Activated T-cell treated with anti-CD3 and anti-CD28 coated beads, Interleukin-2, amount 50 U/mL, for 24 hours (primary cell): ENCODE data around the gene PLXDC2.

ENCODE experiments used
- DNase-seq: peaks from one replicate; pipeline ENCODE4 v3.0.0-alpha.2; 2020
- H3K27ac Mint-ChIP-seq: 2 replicates; pipeline ENCODE4 v1.8.0; 2020; ENCODE audit warnings: mild to moderate bottlenecking, mixed read lengths
- H3K27me3 Mint-ChIP-seq: 2 replicates; pipeline ENCODE4 v1.8.0; 2020; ENCODE audit warnings: mixed read lengths
- H3K36me3 Mint-ChIP-seq: 2 replicates; pipeline ENCODE4 v1.8.0; 2020; ENCODE audit warnings: low read depth, mixed read lengths
- H3K4me1 Mint-ChIP-seq: 2 replicates; pipeline ENCODE4 v1.8.0; 2020; ENCODE audit warnings: low read depth, mixed read lengths
- H3K4me3 Mint-ChIP-seq: 2 replicates; pipeline ENCODE4 v1.8.0; 2020; ENCODE audit warnings: mild to moderate bottlenecking, moderate library complexity, mixed read lengths
- H3K9me3 Mint-ChIP-seq: 2 replicates; pipeline ENCODE4 v1.8.0; 2020; ENCODE audit warnings: mixed read lengths

Gene PLXDC2

DNA sequence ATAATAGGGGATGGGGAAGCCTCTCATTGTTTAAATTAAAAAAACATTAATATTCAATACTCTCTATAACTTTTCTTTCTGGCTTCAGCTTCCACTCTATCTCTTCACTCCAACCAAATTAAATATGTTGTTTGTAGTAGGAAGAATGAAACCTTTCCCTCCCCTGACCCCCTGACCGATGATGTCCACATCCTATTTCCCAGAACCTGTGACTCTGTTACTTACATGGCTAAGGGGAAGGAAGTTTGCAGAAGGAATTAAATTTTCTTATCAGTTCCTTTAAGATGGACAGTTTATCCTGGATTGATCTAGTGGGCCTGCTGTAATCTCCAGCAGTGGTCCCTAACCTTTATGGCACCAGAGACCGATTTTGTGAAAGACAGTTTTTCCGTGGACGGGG is 130.0 kb downstream of the PLXDC2 start:
- Mint-ChIP-seq H3K4me3 (no peak overlapping the region), H3K36me3 (no peaks in the 10 kb centered on the region), H3K4me1 (no peaks in the 10 kb centered on the region), H3K27me3 (no peaks in the 10 kb centered on the region), H3K27ac (no peak overlapping the region), H3K9me3 (peaks cover 10% of the 10 kb centered on the region)
- no peak for DNase-seq

DNA sequence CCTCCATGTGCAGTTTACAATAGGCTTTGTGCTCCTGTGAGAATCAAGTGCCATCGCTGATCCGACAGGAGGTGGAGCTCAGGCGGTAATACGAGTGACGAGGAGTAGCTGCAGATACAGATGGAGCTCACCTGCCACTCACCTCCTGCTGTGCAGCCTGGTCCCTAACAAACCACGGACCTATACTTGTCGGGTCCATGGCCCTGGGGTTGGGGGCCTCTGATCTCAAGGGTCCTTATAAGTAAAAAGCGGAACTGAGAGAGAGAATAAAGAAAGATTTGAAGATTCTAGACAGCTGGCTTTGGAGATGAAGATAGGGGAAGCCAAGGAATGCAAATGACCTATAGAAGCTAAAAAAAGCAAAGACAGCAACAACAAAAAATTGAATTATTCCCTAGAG is 130.6 kb downstream of the PLXDC2 start:
- DNase-seq, result no peak
- no peaks in the 10 kb centered on the region for H3K36me3 Mint-ChIP-seq
- H3K27ac Mint-ChIP-seq, result no peak overlapping the region
- H3K4me1 Mint-ChIP-seq, result no peaks in the 10 kb centered on the region
- H3K4me3 Mint-ChIP-seq, result no peak overlapping the region
- H3K9me3 Mint-ChIP-seq, result peaks cover 15% of the 10 kb centered on the region
- no peaks in the 10 kb centered on the region for H3K27me3 Mint-ChIP-seq

DNA sequence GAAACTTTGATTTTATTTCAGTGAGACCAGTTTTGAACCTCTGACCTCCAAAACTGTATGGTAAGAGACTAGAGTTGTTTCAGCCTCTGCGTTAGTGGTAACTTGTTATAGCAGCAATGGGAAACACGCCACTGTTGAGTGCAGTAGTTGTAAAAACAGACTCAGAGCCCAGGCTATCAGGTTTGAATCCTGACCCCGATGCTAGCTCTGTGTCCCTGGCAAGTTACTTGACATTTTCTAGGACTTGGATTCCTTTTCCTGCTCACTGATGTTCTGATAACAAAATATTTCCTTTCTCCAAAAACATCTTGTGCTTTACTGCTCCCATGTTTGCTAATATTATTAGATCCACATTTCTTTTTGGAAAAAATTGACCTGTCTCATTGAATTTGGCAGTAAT is 131.0 kb downstream of the PLXDC2 start:
- H3K27me3 Mint-ChIP-seq, result no peaks in the 10 kb centered on the region

GRCh38 chr10:19947656-19948055 is 131.4 kb downstream of the PLXDC2 start:
- Mint-ChIP-seq H3K27me3 (no peaks in the 10 kb centered on the region), H3K27ac (no peak overlapping the region), H3K4me3 (no peak overlapping the region), H3K9me3 (peaks cover 15% of the 10 kb centered on the region), H3K36me3 (no peaks in the 10 kb centered on the region), H3K4me1 (no peaks in the 10 kb centered on the region)
- no peak for DNase-seq

More for the DNA sequence above, 131.0 kb downstream of the PLXDC2 start:
- no peak overlapping the region for H3K4me3 Mint-ChIP-seq
- no peak for DNase-seq
- no peak overlapping the region for H3K27ac Mint-ChIP-seq
- no peaks in the 10 kb centered on the region for H3K36me3 Mint-ChIP-seq
- no peaks in the 10 kb centered on the region for H3K4me1 Mint-ChIP-seq
- H3K9me3 Mint-ChIP-seq, result peaks cover 15% of the 10 kb centered on the region

DNA sequence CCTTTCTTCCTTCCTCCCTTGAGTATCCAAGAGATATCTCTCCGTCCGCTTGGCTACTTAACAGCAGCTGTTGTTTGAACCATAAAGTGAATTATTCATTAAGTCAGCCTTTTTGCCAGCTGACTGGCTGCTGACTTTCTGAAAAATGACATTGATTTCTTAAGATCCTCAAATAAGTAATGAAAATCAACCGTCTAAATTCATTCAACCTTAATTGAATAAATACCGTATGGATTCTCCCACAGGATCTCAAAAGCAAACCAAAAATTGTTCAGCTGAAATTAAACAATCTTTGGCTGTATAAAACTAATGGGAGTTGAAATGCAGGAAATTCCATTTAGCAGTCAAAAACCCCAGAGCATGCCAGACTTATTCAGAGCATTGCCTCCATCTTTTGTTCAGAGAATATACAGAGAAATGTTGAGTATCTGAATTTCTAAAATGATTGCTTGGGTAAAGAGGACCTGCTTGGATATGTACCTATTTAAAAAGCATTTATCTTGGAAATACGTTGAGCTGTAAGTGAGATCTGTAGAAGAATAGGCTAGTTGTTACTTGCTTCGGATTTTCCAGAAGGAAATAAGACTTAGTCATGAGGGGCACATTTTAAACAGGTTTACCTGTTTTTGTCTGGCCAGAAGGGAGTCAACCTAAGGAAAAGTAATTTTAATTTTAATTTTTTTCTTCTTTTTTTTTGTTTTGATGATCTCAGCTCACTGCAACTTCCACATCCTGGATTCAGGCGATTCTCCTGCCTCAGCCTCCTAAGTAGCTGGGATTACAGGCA is 136.2 kb downstream of the PLXDC2 start:
- Mint-ChIP-seq H3K27me3 (no peaks in the 10 kb centered on the region), H3K27ac (no peak overlapping the region), H3K4me3 (no peak overlapping the region), H3K36me3 (no peaks in the 10 kb centered on the region), H3K9me3 (peaks cover 15% of the 10 kb centered on the region), H3K4me1 (no peaks in the 10 kb centered on the region)
- no peak for DNase-seq

GRCh38 chr10:19954601-19955000 is 138.4 kb downstream of the PLXDC2 start:
- Mint-ChIP-seq H3K36me3 (no peaks in the 10 kb centered on the region), H3K4me1 (no peaks in the 10 kb centered on the region), H3K9me3 (peaks cover 12% of the 10 kb centered on the region), H3K27me3 (no peaks in the 10 kb centered on the region), H3K4me3 (no peak overlapping the region), H3K27ac (no peak overlapping the region)
- DNase-seq, result no peak

GRCh38 chr10:19956516-19957032 is 140.3 kb downstream of the PLXDC2 start:
- no peak overlapping the region for H3K4me3 Mint-ChIP-seq
- no peak overlapping the region for H3K27ac Mint-ChIP-seq
- H3K4me1 Mint-ChIP-seq, result no peaks in the 10 kb centered on the region
- no peaks in the 10 kb centered on the region for H3K36me3 Mint-ChIP-seq
- peaks cover 2% of the 10 kb centered on the region for H3K9me3 Mint-ChIP-seq
- DNase-seq, result no peak
- H3K27me3 Mint-ChIP-seq, result no peaks in the 10 kb centered on the region

- no peak overlapping the region for H3K4me3 Mint-ChIP-seq
- H3K4me1 Mint-ChIP-seq, result no peaks in the 10 kb centered on the region
- no peaks in the 10 kb centered on the region for H3K27me3 Mint-ChIP-seq
- DNase-seq, result no peak
- no peaks in the 10 kb centered on the region for H3K36me3 Mint-ChIP-seq
- H3K9me3 Mint-ChIP-seq, result no peaks in the 10 kb centered on the region
- H3K27ac Mint-ChIP-seq, result no peak overlapping the region
These were observed 142.6 kb downstream of the PLXDC2 start for GRCh38 chr10:19958787-19959186.

GRCh38 chr10:19961076-19962053 is 145.1 kb downstream of the PLXDC2 start:
- Mint-ChIP-seq H3K27ac (no peak overlapping the region), H3K4me3 (no peak overlapping the region), H3K4me1 (no peaks in the 10 kb centered on the region), H3K36me3 (no peaks in the 10 kb centered on the region), H3K9me3 (no peaks in the 10 kb centered on the region), H3K27me3 (no peaks in the 10 kb centered on the region)
- no peak for DNase-seq

GRCh38 chr10:19964625-19965024 is 148.4 kb downstream of the PLXDC2 start:
- Mint-ChIP-seq H3K36me3 (no peaks in the 10 kb centered on the region), H3K4me3 (no peak overlapping the region), H3K27ac (no peak overlapping the region), H3K9me3 (no peaks in the 10 kb centered on the region), H3K4me1 (no peaks in the 10 kb centered on the region), H3K27me3 (no peaks in the 10 kb centered on the region)
- no peak for DNase-seq

DNA sequence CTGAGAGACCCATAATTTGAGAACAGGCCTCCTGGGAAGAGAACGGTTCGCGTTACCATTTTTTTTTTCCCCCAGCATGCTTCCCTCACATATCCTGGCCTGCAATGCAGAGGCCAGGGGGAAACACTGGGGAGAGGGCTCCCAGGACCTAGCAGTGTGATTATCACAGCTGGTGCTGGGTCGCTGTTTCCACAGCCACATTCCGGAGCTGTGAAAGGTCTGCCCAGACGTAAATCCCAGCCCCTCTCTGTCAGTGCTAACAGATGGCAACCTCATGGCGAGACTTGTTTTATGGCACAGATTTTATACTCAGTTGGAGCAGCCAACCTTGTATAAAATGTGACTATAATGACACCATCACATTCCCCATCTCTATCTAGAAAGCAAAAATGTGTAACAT is 150.5 kb downstream of the PLXDC2 start:
- Mint-ChIP-seq H3K9me3 (no peaks in the 10 kb centered on the region), H3K36me3 (no peaks in the 10 kb centered on the region), H3K4me1 (no peaks in the 10 kb centered on the region), H3K27me3 (no peaks in the 10 kb centered on the region), H3K4me3 (no peak overlapping the region), H3K27ac (no peak overlapping the region)
- DNase-seq, result no peak

DNA sequence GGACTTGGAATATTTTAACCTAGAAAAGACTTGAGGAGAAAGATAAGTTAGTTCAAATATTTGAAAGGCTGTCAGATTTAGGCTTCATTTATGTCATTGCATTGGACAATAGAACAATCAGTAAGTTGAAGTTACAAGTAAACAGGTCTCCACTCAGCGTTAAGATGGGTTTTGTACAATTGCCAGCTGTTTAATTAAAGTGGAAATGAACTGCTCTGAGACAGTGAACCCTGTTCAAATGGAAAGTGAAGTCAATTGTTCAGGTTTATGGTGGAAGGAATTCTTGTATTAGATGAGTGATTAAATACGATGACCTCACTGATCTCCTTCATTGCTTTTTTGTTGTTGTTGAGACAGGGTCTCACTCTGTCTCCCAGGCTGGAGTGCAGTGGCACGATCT is 151.7 kb downstream of the PLXDC2 start:
- H3K4me1 Mint-ChIP-seq, result no peaks in the 10 kb centered on the region
- no peak overlapping the region for H3K4me3 Mint-ChIP-seq
- H3K27me3 Mint-ChIP-seq, result no peaks in the 10 kb centered on the region
- no peak for DNase-seq
- no peaks in the 10 kb centered on the region for H3K9me3 Mint-ChIP-seq
- no peak overlapping the region for H3K27ac Mint-ChIP-seq
- no peaks in the 10 kb centered on the region for H3K36me3 Mint-ChIP-seq

GRCh38 chr10:19968745-19969144 is 152.5 kb downstream of the PLXDC2 start:
- H3K27me3 Mint-ChIP-seq, result no peaks in the 10 kb centered on the region
- no peak overlapping the region for H3K4me3 Mint-ChIP-seq
- no peak overlapping the region for H3K27ac Mint-ChIP-seq
- H3K4me1 Mint-ChIP-seq, result no peaks in the 10 kb centered on the region
- no peak for DNase-seq
- no peaks in the 10 kb centered on the region for H3K9me3 Mint-ChIP-seq
- H3K36me3 Mint-ChIP-seq, result no peaks in the 10 kb centered on the region

DNA sequence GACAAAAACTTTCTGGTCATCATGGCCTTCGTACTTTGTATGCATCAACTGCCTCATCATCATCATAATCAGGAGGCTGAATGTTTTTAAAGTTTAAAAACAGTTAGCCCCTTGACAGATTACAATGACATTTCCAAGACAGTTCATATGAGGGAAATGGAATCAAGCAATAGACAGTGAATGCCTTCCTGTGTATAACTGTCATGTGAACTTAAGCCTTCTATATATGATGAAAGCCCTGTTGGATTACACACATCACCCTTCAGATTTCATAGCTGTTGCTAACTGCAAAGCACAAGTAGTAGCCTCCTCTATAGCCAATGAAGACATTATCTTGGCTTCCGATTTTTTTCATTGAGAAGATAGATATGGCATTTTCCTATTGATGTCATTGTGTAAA is 154.0 kb downstream of the PLXDC2 start:
- Mint-ChIP-seq H3K27me3 (no peaks in the 10 kb centered on the region), H3K9me3 (no peaks in the 10 kb centered on the region), H3K4me3 (no peak overlapping the region), H3K4me1 (no peaks in the 10 kb centered on the region), H3K36me3 (no peaks in the 10 kb centered on the region), H3K27ac (no peak overlapping the region)
- no peak for DNase-seq

DNA sequence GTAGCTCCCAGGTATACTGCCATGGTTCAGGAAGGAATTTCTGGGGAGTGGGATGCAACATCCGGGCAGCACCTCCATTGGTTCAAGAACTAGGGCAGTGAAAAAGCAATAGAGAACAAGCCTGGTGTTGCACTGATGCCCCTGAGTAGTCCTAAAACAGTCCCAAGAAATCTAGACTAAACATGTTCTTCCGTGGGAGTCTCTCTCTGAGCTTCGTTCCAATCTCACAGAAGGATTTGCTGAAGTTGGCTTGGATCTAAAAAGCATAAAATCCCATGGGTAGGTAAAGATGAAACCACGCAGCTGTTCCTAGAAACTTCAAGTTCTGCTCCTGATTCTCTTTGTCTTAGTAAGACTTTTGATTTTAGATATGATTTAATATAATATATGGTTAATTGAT is 154.5 kb downstream of the PLXDC2 start:
- Mint-ChIP-seq H3K4me1 (no peaks in the 10 kb centered on the region), H3K27ac (no peak overlapping the region), H3K27me3 (no peaks in the 10 kb centered on the region), H3K4me3 (no peak overlapping the region), H3K36me3 (no peaks in the 10 kb centered on the region), H3K9me3 (no peaks in the 10 kb centered on the region)
- no peak for DNase-seq
